SK-N-SH treated with all-trans-retinoic acid at 6 μM for 48 hours (cell line): ENCODE measurements around the gene GRK4.

Source experiments
- ARNTL ChIP-seq: fragments of 450-650 bp; formaldehyde crosslinking; IDR thresholded peaks from 2 replicates; pipeline ENCODE4 v1.5.0; 2020; ENCODE audit warnings: low read depth, mild to moderate bottlenecking, moderate library complexity, borderline replicate concordance
- CSDC2 ChIP-seq: fragments of 250-450 bp; sonication (Bioruptor Pico); IDR thresholded peaks from 2 replicates; pipeline ENCODE4 v1.5.0; 2020; ENCODE audit warnings: mild to moderate bottlenecking, moderate library complexity
- ESRRG ChIP-seq: fragments of 250-450 bp; sonication (Bioruptor Pico); IDR thresholded peaks from 2 replicates; pipeline ENCODE4 v1.6.1; 2021; ENCODE audit warnings: mild to moderate bottlenecking
- GLIS3 ChIP-seq: fragments of 250-450 bp; sonication (Bioruptor Pico); IDR thresholded peaks from 2 replicates; pipeline ENCODE4 v1.5.0; 2020; ENCODE audit warnings: mild to moderate bottlenecking, moderate library complexity
- OSR1 ChIP-seq: fragments of 250-450 bp; sonication (Bioruptor Pico); IDR thresholded peaks from 2 replicates; pipeline ENCODE4 v1.8.0; 2022; ENCODE audit warnings: moderate library complexity, mild to moderate bottlenecking, inconsistent platforms
- PPARA ChIP-seq: fragments of 250-450 bp; sonication (Bioruptor Pico); IDR thresholded peaks from 2 replicates; pipeline ENCODE4 v1.5.0; 2020; ENCODE audit warnings: mild to moderate bottlenecking, borderline replicate concordance
- RARB ChIP-seq: fragments of 250-450 bp; sonication (Bioruptor Pico); IDR thresholded peaks from 2 replicates; pipeline ENCODE4 v1.8.0; 2021; ENCODE audit warnings: mild to moderate bottlenecking, moderate library complexity
- SNAI2 ChIP-seq: fragments of 250-450 bp; sonication (Bioruptor Pico); IDR thresholded peaks from 2 replicates; pipeline ENCODE4 v1.5.0; 2020; ENCODE audit warnings: mild to moderate bottlenecking, moderate library complexity
- TCF4 ChIP-seq: fragments of 250-450 bp; sonication (Bioruptor Pico); IDR thresholded peaks from 2 replicates; pipeline ENCODE4 v1.8.0; 2021; ENCODE audit warnings: mild to moderate bottlenecking, moderate library complexity, borderline replicate concordance
- ZFP3 ChIP-seq: fragments of 250-450 bp; sonication (Bioruptor Pico); IDR thresholded peaks from 2 replicates; pipeline ENCODE4 v1.5.0; 2020; ENCODE audit warnings: mild to moderate bottlenecking, moderate library complexity
- ZFP30 ChIP-seq: fragments of 450-650 bp; formaldehyde crosslinking; IDR thresholded peaks from 2 replicates; pipeline ENCODE4 v1.5.0; 2022; ENCODE audit warnings: mild to moderate bottlenecking, moderate library complexity
- ZNF70 ChIP-seq: fragments of 450-650 bp; formaldehyde crosslinking; IDR thresholded peaks from 2 replicates; pipeline ENCODE4 v1.5.0; 2020; ENCODE audit warnings: mild to moderate bottlenecking, moderate library complexity
- TF ChIP-seq, protein P1 (sequence below): fragments of 250-450 bp; sonication (Bioruptor Pico); IDR thresholded peaks from 2 replicates; pipeline ENCODE4 v1.8.0; 2020; ENCODE audit warnings: mild to moderate bottlenecking, moderate library complexity, borderline replicate concordance
- TF ChIP-seq, protein P2 (sequence below): fragments of 250-450 bp; sonication (Bioruptor Pico); IDR thresholded peaks from 2 replicates; pipeline ENCODE4 v1.5.1; 2020; ENCODE audit warnings: low read depth, mild to moderate bottlenecking, moderate library complexity

DNA sequence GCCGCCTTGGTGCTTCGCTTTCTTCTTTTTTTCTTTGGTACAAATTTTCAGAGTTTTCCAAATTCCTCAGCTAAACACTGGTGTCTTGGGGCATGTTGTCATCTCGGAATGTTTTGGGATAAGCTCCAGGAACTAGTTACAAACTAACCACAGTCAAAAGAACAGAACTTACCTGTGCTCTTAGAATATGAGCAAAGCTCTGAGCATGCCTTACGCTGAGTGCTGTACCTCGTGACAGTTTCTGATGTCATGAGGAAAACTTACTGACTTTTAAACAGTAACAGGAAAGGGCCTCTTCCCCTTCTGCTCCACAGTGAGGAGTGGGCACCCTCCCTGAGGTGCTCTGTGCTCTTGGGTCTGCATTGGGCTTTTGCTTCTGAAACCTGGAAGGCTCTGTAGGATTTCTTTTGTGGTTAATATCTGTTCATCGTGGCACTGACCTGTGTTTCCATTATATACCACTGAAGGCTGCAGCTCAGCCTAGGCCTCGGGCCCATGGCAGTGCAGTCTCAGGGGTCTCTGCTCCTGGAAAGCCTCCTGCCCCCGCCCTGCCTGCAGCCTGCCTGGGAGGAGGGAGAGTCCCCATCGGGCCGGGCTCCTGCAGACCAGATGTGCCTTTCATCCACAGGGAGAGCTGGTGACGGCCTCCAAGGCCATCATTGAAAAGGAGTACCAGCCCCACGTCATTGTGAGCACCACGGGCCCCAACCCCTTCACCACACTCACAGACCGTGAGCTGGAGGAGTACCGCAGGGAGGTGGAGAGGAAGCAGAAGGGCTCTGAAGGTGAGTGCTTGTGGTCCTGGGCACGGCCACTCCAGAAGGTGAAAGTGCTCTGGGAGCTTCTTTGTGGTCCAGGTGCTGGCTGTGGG is 48.9 kb upstream of the GRK4 start:
- TF ChIP-seq ZFP3 (CRISPR knock-in tag) (no peak), PPARA (CRISPR knock-in tag) (no peak), TCF4 (CRISPR knock-in tag) (no peak), RARB (CRISPR knock-in tag) (no peak), ZFP30 (CRISPR knock-in tag) (no peak), ESRRG (CRISPR knock-in tag) (no peak), SNAI2 (CRISPR knock-in tag) (no peak), CSDC2 (no peak), ARNTL (no peak), ZNF70 (CRISPR knock-in tag) (no peak), OSR1 (CRISPR knock-in tag) (no peak), GLIS3 (CRISPR knock-in tag) (no peak)
- TF ChIP-seq, protein P1, sequence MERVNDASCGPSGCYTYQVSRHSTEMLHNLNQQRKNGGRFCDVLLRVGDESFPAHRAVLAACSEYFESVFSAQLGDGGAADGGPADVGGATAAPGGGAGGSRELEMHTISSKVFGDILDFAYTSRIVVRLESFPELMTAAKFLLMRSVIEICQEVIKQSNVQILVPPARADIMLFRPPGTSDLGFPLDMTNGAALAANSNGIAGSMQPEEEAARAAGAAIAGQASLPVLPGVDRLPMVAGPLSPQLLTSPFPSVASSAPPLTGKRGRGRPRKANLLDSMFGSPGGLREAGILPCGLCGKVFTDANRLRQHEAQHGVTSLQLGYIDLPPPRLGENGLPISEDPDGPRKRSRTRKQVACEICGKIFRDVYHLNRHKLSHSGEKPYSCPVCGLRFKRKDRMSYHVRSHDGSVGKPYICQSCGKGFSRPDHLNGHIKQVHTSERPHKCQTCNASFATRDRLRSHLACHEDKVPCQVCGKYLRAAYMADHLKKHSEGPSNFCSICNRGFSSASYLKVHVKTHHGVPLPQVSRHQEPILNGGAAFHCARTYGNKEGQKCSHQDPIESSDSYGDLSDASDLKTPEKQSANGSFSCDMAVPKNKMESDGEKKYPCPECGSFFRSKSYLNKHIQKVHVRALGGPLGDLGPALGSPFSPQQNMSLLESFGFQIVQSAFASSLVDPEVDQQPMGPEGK (CRISPR knock-in tag) = no peak
- TF ChIP-seq, protein P2, sequence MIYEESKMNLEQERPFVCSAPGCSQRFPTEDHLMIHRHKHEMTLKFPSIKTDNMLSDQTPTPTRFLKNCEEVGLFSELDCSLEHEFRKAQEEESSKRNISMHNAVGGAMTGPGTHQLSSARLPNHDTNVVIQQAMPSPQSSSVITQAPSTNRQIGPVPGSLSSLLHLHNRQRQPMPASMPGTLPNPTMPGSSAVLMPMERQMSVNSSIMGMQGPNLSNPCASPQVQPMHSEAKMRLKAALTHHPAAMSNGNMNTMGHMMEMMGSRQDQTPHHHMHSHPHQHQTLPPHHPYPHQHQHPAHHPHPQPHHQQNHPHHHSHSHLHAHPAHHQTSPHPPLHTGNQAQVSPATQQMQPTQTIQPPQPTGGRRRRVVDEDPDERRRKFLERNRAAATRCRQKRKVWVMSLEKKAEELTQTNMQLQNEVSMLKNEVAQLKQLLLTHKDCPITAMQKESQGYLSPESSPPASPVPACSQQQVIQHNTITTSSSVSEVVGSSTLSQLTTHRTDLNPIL (CRISPR knock-in tag) = no peak
